ENCODE data around the gene SNX27. TPM values are rescaled to one million over a fixed set of nuclear protein-coding genes. Genes with fewer than 3 reads are reported as not detected.
"Not testable (repeated sequence)": the region's sequence is repeated elsewhere in the genome, so short reads cannot be mapped to it uniquely, and the experiment has no call there.

SNX27 gene
- polyA plus RNA-seq, 1 donor (not counting 4 experiments of a cell fraction or from before 2014, with no cell fraction given): 15.7 TPM

DNA sequence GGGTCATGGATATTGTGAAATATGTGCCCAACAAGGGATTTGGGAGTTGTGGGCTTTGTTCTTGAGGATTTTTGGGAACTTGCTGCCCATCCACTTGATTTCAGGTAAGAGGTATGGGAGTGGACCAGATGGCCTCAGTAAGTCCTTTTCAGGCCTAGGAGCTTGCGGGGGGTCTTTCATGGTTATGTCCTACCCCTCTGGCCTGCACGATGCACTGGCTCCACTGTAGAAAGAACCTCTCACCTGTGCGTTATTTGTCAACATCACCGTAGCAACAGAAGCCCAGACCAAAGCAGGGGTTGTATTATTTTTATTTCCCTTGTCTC lies 118.1 kb downstream of the SNX27 start:
- no peaks in the 10 kb centered on the region for H3K4me1 ChIP-seq (ENCODE audit: control insufficient read depth, extremely low read depth, insufficient read depth, low read length)
- no peaks in the 10 kb centered on the region for H3K36me3 ChIP-seq (ENCODE audit: control insufficient read depth in 2 of 2, extremely low read depth in 1 of 2, insufficient read depth in 2 of 2, low read length in 2 of 2)
- no peak overlapping the region for H3K27ac ChIP-seq (ENCODE audit: control insufficient read depth, insufficient read depth, low read length)
- H3K9ac ChIP-seq (ENCODE audit: control insufficient read depth, extremely low read depth, insufficient read depth, low read length): no peak overlapping the region
- TF ChIP-seq, protein P1, sequence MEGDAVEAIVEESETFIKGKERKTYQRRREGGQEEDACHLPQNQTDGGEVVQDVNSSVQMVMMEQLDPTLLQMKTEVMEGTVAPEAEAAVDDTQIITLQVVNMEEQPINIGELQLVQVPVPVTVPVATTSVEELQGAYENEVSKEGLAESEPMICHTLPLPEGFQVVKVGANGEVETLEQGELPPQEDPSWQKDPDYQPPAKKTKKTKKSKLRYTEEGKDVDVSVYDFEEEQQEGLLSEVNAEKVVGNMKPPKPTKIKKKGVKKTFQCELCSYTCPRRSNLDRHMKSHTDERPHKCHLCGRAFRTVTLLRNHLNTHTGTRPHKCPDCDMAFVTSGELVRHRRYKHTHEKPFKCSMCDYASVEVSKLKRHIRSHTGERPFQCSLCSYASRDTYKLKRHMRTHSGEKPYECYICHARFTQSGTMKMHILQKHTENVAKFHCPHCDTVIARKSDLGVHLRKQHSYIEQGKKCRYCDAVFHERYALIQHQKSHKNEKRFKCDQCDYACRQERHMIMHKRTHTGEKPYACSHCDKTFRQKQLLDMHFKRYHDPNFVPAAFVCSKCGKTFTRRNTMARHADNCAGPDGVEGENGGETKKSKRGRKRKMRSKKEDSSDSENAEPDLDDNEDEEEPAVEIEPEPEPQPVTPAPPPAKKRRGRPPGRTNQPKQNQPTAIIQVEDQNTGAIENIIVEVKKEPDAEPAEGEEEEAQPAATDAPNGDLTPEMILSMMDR (optimal IDR thresholded peaks at IDR 0.05 in 1 of 3, IDR thresholded peaks at IDR 0.05 in 1 of 3, conservative IDR thresholded peaks at IDR 0.05 in 1 of 3; ENCODE audit: extremely low read depth in 1 of 3, insufficient read depth in 2 of 3, low read length in 3 of 3): no peak
- TF ChIP-seq EZH2 (IDR thresholded peaks at IDR 0.05; ENCODE audit: low read length): no peak
- H3K4me3 ChIP-seq (ENCODE audit: control insufficient read depth in 2 of 3, extremely low read depth in 1 of 3, insufficient read depth in 2 of 3, low read depth in 1 of 3, low read length in 3 of 3): no peak overlapping the region
- no peak overlapping the region for H3K4me2 ChIP-seq (ENCODE audit: control insufficient read depth, extremely low read depth, insufficient read depth, low read depth, low read length)
- FAIRE-seq (no peak), DNase-seq (ENCODE audit: low read depth, low spot score) (no peak)
- dilution Hi-C loops (cut with MboI; ENCODE audit: extremely low pct_ligation_motif_present, low sequenced_read_pairs): no loop called here
- no peaks in the 10 kb centered on the region for H4K20me1 ChIP-seq (ENCODE audit: control insufficient read depth, extremely low read depth, insufficient read depth, low read length)
- no peaks in the 10 kb centered on the region for H3K9me1 ChIP-seq (ENCODE audit: control insufficient read depth, extremely low read depth, insufficient read depth, low read length)
- no peaks in the 10 kb centered on the region for H3K9me3 ChIP-seq (ENCODE audit: control insufficient read depth, low read depth, low read length)
- no peaks in the 10 kb centered on the region for H3K79me2 ChIP-seq (ENCODE audit: control insufficient read depth, insufficient read depth, low read length)
- H2AFZ ChIP-seq (ENCODE audit: control insufficient read depth, low read length): no peak overlapping the region
- H3K27me3 ChIP-seq (ENCODE audit: control insufficient read depth, extremely low read depth, insufficient read depth, low read length): no peaks in the 10 kb centered on the region

DNA sequence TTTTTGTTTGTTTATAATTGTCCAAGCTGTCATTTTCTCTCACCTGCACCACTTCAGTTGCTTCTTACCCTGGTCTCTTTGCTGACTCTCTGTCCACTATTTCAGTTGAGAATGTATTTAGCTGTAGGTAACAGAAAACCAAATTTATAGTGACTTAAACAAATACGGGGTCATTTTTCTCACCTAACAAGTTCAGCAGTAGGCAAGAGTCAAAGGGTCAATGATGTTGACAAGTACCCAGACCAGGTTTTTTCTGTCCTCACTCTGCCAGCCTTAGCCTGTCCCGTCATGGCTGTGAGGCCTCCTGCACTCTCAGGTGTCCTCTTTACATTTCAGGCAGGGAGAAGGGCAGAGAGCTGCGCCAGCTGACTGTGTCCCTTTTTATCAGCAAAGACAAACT lies 121.3 kb downstream of the SNX27 start:
- FAIRE-seq (no peak), DNase-seq (ENCODE audit: low read depth, low spot score) (no peak)
- H3K36me3 ChIP-seq (ENCODE audit: control insufficient read depth in 2 of 2, extremely low read depth in 1 of 2, insufficient read depth in 2 of 2, low read length in 2 of 2): no peaks in the 10 kb centered on the region
- dilution Hi-C loops (cut with MboI; ENCODE audit: extremely low pct_ligation_motif_present, low sequenced_read_pairs): no loop called here
- TF ChIP-seq, protein P1 (optimal IDR thresholded peaks at IDR 0.05 in 1 of 3, IDR thresholded peaks at IDR 0.05 in 1 of 3, conservative IDR thresholded peaks at IDR 0.05 in 1 of 3; ENCODE audit: extremely low read depth in 1 of 3, insufficient read depth in 2 of 3, low read length in 3 of 3): no peak
- no peak for TF ChIP-seq EZH2 (IDR thresholded peaks at IDR 0.05; ENCODE audit: low read length)
- H3K27ac ChIP-seq (ENCODE audit: control insufficient read depth, insufficient read depth, low read length): no peak overlapping the region
- H3K27me3 ChIP-seq (ENCODE audit: control insufficient read depth, extremely low read depth, insufficient read depth, low read length): no peaks in the 10 kb centered on the region
- H3K4me3 ChIP-seq (ENCODE audit: control insufficient read depth in 2 of 3, extremely low read depth in 1 of 3, insufficient read depth in 2 of 3, low read depth in 1 of 3, low read length in 3 of 3): no peak overlapping the region
- H3K4me2 ChIP-seq (ENCODE audit: control insufficient read depth, extremely low read depth, insufficient read depth, low read depth, low read length): no peak overlapping the region
- no peaks in the 10 kb centered on the region for H3K4me1 ChIP-seq (ENCODE audit: control insufficient read depth, extremely low read depth, insufficient read depth, low read length)
- no peaks in the 10 kb centered on the region for H3K9me1 ChIP-seq (ENCODE audit: control insufficient read depth, extremely low read depth, insufficient read depth, low read length)
- H4K20me1 ChIP-seq (ENCODE audit: control insufficient read depth, extremely low read depth, insufficient read depth, low read length): no peaks in the 10 kb centered on the region
- no peak overlapping the region for H3K9ac ChIP-seq (ENCODE audit: control insufficient read depth, extremely low read depth, insufficient read depth, low read length)
- peaks cover 5% of the 10 kb centered on the region for H3K9me3 ChIP-seq (ENCODE audit: control insufficient read depth, low read depth, low read length)
- H2AFZ ChIP-seq (ENCODE audit: control insufficient read depth, low read length): no peak overlapping the region
- H3K79me2 ChIP-seq (ENCODE audit: control insufficient read depth, insufficient read depth, low read length): no peaks in the 10 kb centered on the region

DNA sequence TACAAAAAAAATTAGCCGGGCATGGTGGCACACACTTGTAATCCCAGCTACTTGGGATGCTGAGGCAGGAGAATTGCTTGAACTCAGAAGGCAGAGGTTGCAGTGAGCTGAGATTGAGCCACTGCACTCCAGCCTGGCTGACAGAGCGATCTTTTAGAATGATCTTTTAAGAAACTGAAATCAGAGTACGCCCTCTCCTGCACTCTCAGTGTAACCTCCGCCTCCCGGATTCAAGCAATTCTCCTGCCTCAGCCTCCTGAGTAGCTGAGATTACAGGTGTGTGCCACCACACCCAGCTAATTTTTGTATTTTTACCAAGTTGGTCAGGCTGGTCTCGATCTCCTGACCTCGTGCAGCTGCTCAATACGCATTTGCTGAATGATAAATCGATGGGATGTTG lies 122.1 kb downstream of the SNX27 start:
- dilution Hi-C loops (cut with MboI; ENCODE audit: extremely low pct_ligation_motif_present, low sequenced_read_pairs); H3K9me1 ChIP-seq (ENCODE audit: control insufficient read depth, extremely low read depth, insufficient read depth, low read length); H4K20me1 ChIP-seq (ENCODE audit: control insufficient read depth, extremely low read depth, insufficient read depth, low read length); H3K4me3 ChIP-seq (ENCODE audit: control insufficient read depth in 2 of 3, extremely low read depth in 1 of 3, insufficient read depth in 2 of 3, low read depth in 1 of 3, low read length in 3 of 3); DNase-seq (ENCODE audit: low read depth, low spot score); H3K36me3 ChIP-seq (ENCODE audit: control insufficient read depth in 2 of 2, extremely low read depth in 1 of 2, insufficient read depth in 2 of 2, low read length in 2 of 2); H3K27me3 ChIP-seq (ENCODE audit: control insufficient read depth, extremely low read depth, insufficient read depth, low read length); H3K9ac ChIP-seq (ENCODE audit: control insufficient read depth, extremely low read depth, insufficient read depth, low read length); H3K79me2 ChIP-seq (ENCODE audit: control insufficient read depth, insufficient read depth, low read length); H3K9me3 ChIP-seq (ENCODE audit: control insufficient read depth, low read depth, low read length); H3K4me2 ChIP-seq (ENCODE audit: control insufficient read depth, extremely low read depth, insufficient read depth, low read depth, low read length); H2AFZ ChIP-seq (ENCODE audit: control insufficient read depth, low read length); H3K27ac ChIP-seq (ENCODE audit: control insufficient read depth, insufficient read depth, low read length); FAIRE-seq; H3K4me1 ChIP-seq (ENCODE audit: control insufficient read depth, extremely low read depth, insufficient read depth, low read length): not testable (repeated sequence)

Measured in keratinocyte (primary cell).